ENCODE measurements around the gene HABP4.

The HABP4 gene, protein sequence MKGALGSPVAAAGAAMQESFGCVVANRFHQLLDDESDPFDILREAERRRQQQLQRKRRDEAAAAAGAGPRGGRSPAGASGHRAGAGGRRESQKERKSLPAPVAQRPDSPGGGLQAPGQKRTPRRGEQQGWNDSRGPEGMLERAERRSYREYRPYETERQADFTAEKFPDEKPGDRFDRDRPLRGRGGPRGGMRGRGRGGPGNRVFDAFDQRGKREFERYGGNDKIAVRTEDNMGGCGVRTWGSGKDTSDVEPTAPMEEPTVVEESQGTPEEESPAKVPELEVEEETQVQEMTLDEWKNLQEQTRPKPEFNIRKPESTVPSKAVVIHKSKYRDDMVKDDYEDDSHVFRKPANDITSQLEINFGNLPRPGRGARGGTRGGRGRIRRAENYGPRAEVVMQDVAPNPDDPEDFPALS

GRCh38 chr9:96449845-96450612 lies at the start of gene HABP4:
HABP4 (plus strand) TSS chr9:96450169; CDS start chr9:96450280, 111 bp downstream.
- peak; percentile 96 for DNase-seq

DNA sequence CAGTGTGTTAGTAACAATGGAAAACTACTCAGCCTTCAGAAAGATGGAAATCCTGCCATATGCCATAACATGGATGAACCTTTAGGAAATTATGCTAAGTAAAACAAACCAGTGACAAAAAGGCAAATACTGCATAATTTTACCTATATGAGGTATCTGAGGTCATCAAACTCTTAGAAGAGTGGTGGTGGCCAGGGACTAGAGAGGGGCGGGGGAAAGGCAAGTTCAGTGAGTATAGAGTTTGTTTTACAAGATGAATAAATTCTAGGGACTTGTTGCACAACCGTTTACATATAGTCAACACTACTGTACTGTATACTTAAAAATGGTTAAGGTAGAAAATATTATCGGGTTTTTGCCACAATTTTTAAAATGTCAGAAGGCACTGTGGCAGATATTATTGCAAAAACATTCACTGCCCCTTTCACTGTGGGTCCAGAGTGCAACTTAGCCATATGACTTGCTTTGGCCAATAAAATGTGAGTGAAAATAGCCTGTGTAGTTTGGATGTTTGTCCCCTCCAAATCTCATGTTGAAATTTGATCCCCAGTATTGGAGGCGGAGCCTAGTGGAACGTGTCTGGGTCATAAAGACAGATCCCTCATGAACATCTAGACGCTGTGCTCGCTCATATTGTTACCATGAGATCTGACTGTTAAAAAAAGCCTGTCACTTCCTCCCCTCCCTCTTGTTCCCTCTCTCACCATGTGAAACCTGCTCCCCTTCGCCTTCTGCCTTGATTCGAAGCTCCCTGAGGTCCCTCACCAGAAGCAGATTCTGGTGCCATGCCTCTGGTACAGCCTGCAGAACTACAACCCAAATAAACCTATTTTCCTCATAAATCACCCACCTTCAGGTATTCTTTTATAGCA lies 41.3 kb upstream of the HABP4 start:
- DNase-seq: no peak

GRCh38 chr9:96411129-96411838 lies 38.7 kb upstream of the HABP4 start:
- no peak for DNase-seq

- no peak for DNase-seq
Observed at GRCh38 chr9:96412174-96412913, 37.6 kb upstream of the HABP4 start.

GRCh38 chr9:96413302-96414221 lies 36.4 kb upstream of the HABP4 start:
- DNase-seq: peak; percentile 54

DNA sequence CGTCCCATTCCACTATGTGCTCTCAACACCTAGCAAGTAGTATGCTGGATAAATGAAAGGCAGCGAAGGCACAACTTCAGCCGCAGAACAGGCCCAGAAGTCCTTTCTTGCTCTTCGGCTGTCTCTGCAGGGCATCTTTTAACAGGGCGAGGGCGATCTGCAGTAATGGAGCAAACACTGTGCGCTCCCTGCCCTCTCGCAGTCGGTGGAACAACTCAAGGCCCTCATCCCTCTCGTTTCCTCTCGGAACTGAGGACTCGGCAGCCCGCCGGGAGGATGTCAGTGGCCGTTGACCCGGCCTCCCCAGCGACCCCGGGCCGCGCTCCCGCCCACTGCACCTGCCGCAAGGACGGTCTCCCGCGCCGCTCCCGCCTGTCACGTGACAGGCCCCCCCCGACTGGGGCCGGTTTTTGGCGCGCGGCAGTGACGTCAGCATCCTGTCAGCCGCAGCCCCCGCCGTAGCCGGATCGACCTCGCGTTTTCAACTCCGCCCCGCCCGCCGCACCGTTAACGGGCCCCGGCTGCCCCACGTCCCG lies 32.9 kb upstream of the HABP4 start:
- peak; percentile 85 for DNase-seq

DNA sequence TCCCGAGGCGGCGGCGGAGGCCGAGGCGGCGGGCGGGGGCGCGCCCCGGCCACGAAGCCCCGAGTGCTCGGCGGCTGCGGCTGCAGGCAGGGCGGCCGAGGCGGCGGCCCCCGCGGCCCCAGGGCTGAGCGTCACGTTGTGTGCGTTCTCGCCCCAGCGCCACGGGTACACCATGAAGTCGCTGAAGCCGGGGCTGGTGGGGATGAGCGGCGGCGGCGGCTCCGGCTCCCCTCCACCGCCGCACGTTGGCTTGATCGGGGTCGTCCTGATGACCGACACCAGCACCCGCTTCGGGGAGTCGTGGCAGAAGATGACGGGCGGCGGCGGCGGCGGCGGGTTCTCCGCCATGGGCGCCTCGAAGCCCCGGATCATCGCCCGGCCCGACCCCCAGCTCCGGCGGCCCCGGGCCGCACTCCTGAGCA lies 32.3 kb upstream of the HABP4 start:
- no peak for DNase-seq

- DNase-seq: peak; percentile 96
Observed at GRCh38 chr9:96418083-96418919, 31.7 kb upstream of the HABP4 start, which contains the start of gene ZNF367. ZNF367 (minus strand) TSS chr9:96418370; CDS start chr9:96418032, 338 bp downstream.

- peak; percentile 88 for DNase-seq
Observed at GRCh38 chr9:96418920-96419690, 30.9 kb upstream of the HABP4 start.

- DNase-seq: no peak
Observed at GRCh38 chr9:96419691-96419969, 30.3 kb upstream of the HABP4 start.

DNA sequence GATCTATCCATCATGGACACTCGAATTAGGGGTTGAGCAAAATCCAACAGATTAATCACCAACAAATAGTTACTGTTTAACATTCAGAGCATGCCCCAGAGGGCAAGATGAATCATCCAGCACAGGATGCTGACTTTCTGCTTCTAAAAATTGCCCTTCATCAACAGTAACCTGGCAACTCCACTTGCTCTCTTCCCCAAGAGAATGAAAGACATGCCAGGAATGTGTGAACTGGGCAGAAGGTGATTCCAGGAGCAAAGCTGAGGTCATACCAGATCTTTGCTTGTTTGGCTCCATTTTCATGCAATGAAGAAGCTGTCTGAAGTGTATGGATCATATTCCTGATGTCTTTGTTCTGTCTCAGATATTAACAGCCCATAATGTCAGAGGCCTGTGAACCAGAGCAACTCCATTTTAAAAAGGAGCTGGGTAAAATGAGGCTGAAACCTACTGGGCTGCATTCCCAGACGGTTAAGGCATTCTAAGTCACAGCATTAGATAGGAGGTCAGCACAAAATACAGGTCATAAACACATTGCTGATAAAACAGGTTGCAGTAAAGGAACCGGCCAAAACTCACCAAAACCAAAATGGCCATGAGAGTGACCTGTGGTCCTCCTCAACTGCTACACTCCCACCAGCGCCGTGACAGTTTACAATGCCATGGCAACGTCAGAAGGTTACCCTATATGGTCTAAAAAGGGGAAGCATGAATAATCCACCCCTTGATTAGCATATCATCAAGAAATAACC lies 29.3 kb upstream of the HABP4 start:
- DNase-seq: no peak

DNA sequence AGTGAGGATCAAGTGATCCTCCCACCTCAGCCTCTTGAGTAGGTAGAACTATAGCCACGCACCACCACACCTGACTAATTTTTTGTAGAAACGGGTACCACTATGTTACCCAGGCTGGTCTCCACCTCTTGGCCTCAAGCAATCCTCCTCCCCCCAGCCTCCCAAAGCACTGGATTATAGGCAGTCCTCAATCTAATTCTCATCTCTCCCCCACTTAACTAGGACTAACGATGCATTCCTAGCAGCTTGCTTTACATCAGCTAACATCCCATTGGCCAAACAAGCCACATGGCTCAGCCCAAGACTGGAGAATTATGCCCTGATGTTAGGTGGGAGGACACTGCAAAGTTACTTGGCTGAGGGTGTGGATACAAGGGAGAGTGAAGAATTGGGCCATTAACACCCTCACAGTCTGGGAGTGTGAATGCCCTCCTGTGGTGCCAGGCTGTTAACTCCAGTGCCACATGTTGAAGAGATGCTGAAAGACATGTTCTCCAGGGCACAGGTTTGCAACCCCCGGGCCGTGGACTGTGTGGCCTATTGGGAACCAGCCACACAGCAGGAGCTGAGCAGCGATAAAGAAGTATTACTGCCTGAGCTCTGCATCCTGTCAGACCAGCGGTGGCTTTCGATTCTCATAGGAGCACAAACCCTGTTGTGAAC lies 26.5 kb upstream of the HABP4 start:
- no peak for DNase-seq

DNA sequence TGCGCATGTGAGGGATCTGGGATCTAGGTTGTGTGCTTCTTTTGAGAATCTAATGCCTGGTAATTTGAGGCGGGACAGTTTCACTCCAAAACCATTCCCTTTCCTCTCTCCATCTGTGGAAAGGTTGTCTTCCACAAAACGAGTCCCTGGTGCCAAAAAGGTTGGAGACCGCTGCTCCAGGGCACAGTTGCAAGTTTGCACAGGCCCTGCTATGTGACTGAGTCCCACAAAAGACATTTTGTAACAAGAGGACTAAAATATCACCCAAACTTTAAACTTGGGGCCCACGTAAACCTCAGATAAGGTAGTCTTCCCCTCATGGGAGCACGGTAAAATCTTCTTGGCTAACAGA lies 26.0 kb upstream of the HABP4 start:
- no peak for DNase-seq

GRCh38 chr9:96425500-96426169 lies 24.3 kb upstream of the HABP4 start:
- DNase-seq: no peak

- no peak for DNase-seq
Observed at GRCh38 chr9:96429732-96430131, 20.2 kb upstream of the HABP4 start.

- no peak for DNase-seq
Observed at GRCh38 chr9:96430377-96430776, 19.6 kb upstream of the HABP4 start.

DNA sequence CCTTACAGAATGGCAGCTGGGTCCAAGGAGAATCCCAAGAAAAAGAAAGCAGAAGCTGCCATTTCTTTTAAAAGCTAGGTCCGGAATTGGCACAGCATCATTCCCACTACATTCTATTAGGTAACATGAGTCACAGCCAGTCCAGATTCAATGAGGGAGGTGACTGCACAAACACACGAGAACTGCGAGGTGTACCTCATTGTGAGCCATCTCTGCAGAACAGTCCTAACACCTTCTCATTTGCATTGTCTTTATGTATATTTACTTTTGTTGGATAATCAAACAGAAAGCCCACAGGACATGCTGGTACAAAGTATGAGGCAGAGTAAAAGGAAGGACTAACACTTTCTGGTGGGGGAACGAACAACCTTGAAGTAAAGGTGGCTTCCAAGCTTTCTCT lies 14.6 kb upstream of the HABP4 start:
- no peak for DNase-seq
